Stimulated activated CD8-positive, alpha-beta memory T cell treated with anti-CD3 and anti-CD28 coated beads, Interleukin-12 subunit alpha, Interleukin-12 subunit beta, amount 100 ng/mL, for 1 hour (primary cell): ENCODE results near the gene PTPRN2.
"Not testable (repeated sequence)": the region's sequence is repeated elsewhere in the genome, so short reads cannot be mapped to it uniquely, and the experiment has no call there.

Source experiments
- DNase-seq: peaks from one replicate; pipeline ENCODE4 v3.0.0-alpha.2; 2020; ENCODE audit warnings: low read depth

Gene PTPRN2

DNA sequence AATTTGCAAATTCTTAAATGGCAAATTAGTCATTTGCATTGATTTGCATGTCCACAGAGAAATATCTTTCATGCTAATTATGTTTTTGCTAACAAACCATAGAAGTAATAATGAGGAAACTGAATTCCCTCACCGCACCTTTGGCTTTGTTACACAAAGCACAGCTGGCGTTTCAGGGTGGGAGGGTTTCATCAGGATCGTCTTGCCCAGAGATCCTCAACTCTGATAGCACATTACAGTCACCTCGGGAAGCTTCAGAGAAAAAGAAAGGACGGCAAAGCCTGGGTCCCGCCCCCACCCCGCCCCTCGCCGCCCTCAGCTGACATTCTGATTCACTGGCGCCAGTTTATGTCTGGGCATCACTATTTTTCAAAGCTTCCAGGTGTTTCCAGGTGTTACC lies 119.4 kb downstream of the PTPRN2 start:
- no peak for DNase-seq

- no peak for DNase-seq
Observed at GRCh38 chr7:158467562-158467961, 120.1 kb downstream of the PTPRN2 start.

DNA sequence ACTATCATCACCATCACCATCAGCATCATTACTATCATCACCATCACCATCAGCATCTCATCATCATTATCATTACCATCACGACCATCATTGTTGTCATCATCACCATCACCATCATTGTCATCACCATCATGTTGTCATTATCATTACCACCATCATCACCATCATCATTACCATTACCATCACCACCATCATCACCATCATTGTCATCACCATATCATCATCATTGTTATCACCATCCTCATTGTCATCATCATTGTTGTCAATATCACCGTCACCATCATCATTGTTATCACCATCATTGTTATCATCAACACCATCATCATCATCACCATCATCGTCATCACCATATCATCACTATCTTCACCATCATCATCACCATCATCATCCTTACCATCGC lies 124.3 kb downstream of the PTPRN2 start:
- DNase-seq, result no peak

GRCh38 chr7:158461824-158462223 lies 125.8 kb downstream of the PTPRN2 start:
- DNase-seq, result no peak

- no peak for DNase-seq
Observed at GRCh38 chr7:158460665-158461064, 127.0 kb downstream of the PTPRN2 start.

GRCh38 chr7:158458716-158459282 lies 128.8 kb downstream of the PTPRN2 start:
- DNase-seq, result no peak

- no peak for DNase-seq
Observed at GRCh38 chr7:158458096-158458495, 129.5 kb downstream of the PTPRN2 start.

DNA sequence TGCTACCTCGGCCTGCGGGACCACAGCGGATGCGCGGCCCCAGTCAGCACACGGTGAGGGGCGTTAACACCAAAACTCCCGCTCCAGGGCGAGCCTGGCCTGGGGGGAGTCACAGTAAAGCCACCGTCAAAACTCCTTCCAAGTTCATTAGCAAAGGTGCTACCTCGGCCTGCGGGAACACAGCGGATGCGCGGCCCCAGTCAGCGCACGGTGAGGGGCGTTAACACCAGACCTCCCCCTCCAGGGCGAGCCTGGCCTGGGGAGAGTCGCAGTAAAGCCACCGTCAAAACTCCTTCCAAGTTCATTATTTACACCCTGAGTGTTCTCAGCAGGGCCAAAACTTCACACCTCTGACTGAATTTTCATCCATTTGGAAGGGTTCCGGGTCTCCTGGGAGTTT lies 130.0 kb downstream of the PTPRN2 start:
- DNase-seq, result not testable (repeated sequence)

DNA sequence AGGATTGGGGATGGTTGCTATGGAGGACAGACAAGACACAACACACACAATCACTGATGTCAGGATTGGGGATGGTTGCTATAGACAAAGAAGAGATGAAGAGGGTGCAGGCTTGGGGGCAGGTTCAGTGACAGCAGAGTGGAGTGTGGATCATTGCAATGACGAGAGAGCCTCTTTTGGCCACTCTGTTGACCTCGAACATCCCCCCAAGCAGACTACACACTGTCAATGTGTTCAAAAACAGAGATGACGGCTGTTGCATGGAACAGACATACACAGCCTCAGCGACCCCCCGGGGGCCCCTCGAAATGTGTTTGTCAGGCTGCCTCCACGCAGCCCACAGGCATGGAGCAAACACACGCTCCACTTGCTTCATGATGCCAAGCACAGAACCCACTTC lies 133.0 kb downstream of the PTPRN2 start:
- DNase-seq, result no peak

GRCh38 chr7:158453663-158454062 lies 134.0 kb downstream of the PTPRN2 start:
- no peak for DNase-seq

GRCh38 chr7:158452331-158452730 lies 135.3 kb downstream of the PTPRN2 start:
- DNase-seq, result no peak

DNA sequence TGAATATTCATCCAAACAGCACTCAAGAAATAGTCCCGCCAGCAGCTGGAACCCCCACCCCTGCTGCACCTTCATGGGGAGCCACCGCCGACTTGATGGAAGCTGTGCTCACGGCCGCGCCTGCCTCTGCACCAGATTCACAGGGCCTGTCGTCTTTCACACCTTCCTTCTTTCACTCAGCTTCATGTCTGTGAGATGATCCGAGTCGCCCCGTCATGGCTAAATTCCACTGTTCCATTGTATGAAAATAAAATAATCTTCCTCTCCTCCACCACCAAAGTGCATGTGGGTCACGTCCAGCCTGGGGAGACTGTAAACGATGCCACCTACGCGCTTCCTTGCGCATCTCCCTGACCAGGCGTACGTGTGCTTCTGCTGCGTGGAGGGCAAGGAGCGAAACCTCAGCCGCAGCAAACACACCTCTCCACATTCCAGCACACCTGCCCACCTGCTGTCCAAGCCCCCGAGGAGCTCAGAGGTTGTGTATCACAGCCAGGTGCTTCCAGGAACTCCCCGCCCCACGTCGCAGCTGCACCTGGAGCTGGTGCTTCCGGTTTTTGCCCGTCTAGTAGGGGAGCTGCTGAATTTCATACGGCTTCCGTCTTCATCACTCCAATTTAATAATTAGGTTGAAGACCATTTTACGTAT lies 137.0 kb downstream of the PTPRN2 start:
- no peak for DNase-seq

GRCh38 chr7:158449942-158450341 lies 137.7 kb downstream of the PTPRN2 start:
- no peak for DNase-seq

DNA sequence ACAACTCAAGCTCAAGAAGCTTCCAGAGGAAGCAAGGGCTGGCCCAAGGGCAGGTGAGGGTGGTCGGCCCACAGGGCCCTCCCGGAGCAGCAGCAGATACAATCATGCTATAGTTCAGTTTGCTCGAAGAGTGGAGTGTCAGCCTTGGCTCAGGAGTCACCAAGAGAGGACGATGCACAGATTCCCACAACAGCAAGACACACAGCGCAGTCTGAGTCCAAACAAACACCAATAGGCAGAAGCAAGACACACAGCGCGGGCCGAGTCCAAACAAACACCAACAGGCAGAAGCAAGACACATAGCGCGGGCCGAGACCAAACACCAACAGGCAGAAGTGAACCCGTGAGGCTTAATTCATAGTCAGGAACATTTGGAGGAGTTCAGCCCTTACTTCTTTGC lies 138.4 kb downstream of the PTPRN2 start:
- DNase-seq, result no peak

DNA sequence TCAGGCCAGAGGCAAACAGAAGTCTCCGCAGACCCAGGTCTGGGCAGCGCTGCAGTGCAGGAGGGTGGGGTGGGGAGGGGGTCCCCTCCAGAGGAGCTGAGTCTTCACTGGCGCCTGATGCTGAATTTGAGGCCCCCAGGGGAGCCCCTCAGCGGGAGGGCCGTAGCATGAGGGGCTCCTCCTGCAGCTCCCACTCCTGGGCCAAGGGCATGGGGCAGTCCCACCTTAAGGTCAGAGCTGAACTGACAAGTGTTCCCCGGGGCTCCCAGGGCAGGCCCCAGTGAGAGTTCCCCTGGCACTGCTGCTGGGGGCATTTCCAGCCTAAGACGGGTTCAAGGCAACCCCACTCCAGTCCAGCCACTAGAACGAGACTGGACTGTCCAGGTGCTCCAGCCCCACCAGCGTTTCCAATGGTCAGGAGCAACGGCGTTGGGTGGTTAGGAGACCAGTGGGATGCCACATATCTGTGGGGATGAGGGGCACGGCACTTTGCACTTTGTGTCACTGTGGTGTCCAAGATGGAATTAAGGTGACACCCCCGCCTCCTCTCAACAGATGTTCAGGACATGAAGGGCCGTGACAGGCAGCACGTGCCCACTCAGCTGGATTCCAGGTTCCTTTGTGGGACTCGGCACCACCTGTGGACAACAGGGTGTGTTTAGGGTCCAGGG lies 139.1 kb downstream of the PTPRN2 start:
- no peak for DNase-seq

GRCh38 chr7:158447506-158448171 lies 140.0 kb downstream of the PTPRN2 start:
- no peak for DNase-seq

GRCh38 chr7:158447151-158447505 lies 140.5 kb downstream of the PTPRN2 start:
- DNase-seq, result no peak

GRCh38 chr7:158446706-158447105 lies 140.9 kb downstream of the PTPRN2 start:
- DNase-seq, result no peak

GRCh38 chr7:158446281-158446680 lies 141.3 kb downstream of the PTPRN2 start:
- no peak for DNase-seq

- DNase-seq, result no peak
Observed at GRCh38 chr7:158445421-158446175, 142.0 kb downstream of the PTPRN2 start.

GRCh38 chr7:158444501-158445420 lies 142.9 kb downstream of the PTPRN2 start:
- no peak for DNase-seq
